Activated CD4-positive, alpha-beta T cell treated with anti-CD3 and anti-CD28 coated beads for 36 hours (primary cell): ENCODE measurements around the gene NAMPT. TPM values are rescaled to one million over a fixed set of nuclear protein-coding genes. Genes with fewer than 3 reads are reported as not detected.

Experiments
- ATAC-seq: fragments of 200-7000 bp; cut with Tn5 transposase; one replicate; pipeline ENCODE4 v1.10.0; 2021; ENCODE audit warnings: mild to moderate bottlenecking, moderate library complexity
- CTCF ChIA-PET: fragments of 350-600 bp; sonication (Branson Sonifier 250); formaldehyde crosslinking; loops from one replicate; lab custom pipeline; 2021; ENCODE audit warnings: antibody characterized with exemption; lab: Charles Lee
- POLR2A ChIA-PET: fragments of 350-600 bp; sonication (Branson Sonifier 250); formaldehyde crosslinking; loops from one replicate; lab custom pipeline; 2021; ENCODE audit warnings: antibody characterized with exemption, inconsistent platforms; lab: Charles Lee
- DNase-seq: peaks from one replicate; pipeline ENCODE4 v3.0.0-alpha.2; 2020
- H3K27ac Mint-ChIP-seq: one replicate; pipeline ENCODE4 v1.8.0; 2021; ENCODE audit warnings: mixed read lengths
- H3K27me3 Mint-ChIP-seq: one replicate; pipeline ENCODE4 v1.8.0; 2021; ENCODE audit warnings: mixed read lengths
- H3K36me3 Mint-ChIP-seq: one replicate; pipeline ENCODE4 v1.8.0; 2021; ENCODE audit warnings: low read depth, mixed read lengths
- H3K4me1 Mint-ChIP-seq: one replicate; pipeline ENCODE4 v1.8.0; 2021; ENCODE audit warnings: mixed read lengths
- H3K4me3 Mint-ChIP-seq: one replicate; pipeline ENCODE4 v1.8.0; 2021; ENCODE audit warnings: mild to moderate bottlenecking, moderate library complexity, mixed read lengths
- H3K9me3 Mint-ChIP-seq: one replicate; pipeline ENCODE4 v1.8.0; 2021; ENCODE audit warnings: low read depth, mixed read lengths
- intact Hi-C, 2 experiments: fragments of 100-400 bp; cut with DNase I in 1 of 2; cut with micrococcal nuclease in 1 of 2; formaldehyde crosslinking; loops; one replicate each; pipeline versions ENCODE4 v1.14.2 to v1.15.1; 2022 to 2024; cut with DNase I, micrococcal nuclease
- total RNA-seq, 2 experiments: library from RNA; stranded (reverse); gene quantifications; one replicate each; pipeline ENCODE4 v1.2.3, GENCODE V29; 2021

NAMPT gene
- total RNA-seq, 2 experiments from 2014 or later: 825 to 1,205 TPM

GRCh38 chr7:106285051-106285854, 470 bp upstream of the NAMPT start:
- ChIA-PET CTCF (interaction anchor here (1.0 to 2.0 kb wide), 8 partner anchors 59 to 451 kb away, joined by 3 to 12 read pairs (median 4); no protein-coding TSS in a partner anchor), POLR2A (interaction anchor here (0.6 to 3.5 kb wide), 24 partner anchors 15 to 1342 kb away, joined by 3 to 69 read pairs (median 4); partner anchors contain the start of genes CCDC71L, HBP1 and SYPL1)
- H3K4me1 Mint-ChIP-seq: peaks cover 45% of the 10 kb centered on the region
- H3K9me3 Mint-ChIP-seq: peaks cover 2% of the 10 kb centered on the region
- H3K4me3 Mint-ChIP-seq: peak overlapping the region; percentile 94
- H3K27ac Mint-ChIP-seq: peak overlapping the region; percentile 99
- ATAC-seq (peak; percentile 80), DNase-seq (peak; percentile 100)
- intact Hi-C loops: loop anchor here (1.0 to 10.0 kb wide), 17 partner anchors 61 to 1460 kb away; partner anchors contain the start of genes CCDC71L (in 2 of the 2), SYPL1 (in 2 of the 2), CBLL1 (in 1 of the 2) and COG5 (in 1 of the 2)
- no peaks in the 10 kb centered on the region for H3K27me3 Mint-ChIP-seq
- peaks cover 46% of the 10 kb centered on the region for H3K36me3 Mint-ChIP-seq

GRCh38 chr7:106283831-106284713, 711 bp downstream of the NAMPT start:
- Mint-ChIP-seq H3K27me3 (no peaks in the 10 kb centered on the region), H3K36me3 (peaks cover 57% of the 10 kb centered on the region)
- intact Hi-C loops: loop anchor here (2.0 to 10.0 kb wide), 6 partner anchors 169 to 1461 kb away; partner anchors contain the start of genes CCDC71L (in 2 of the 2), CBLL1 (in 1 of the 2), PIK3CG (in 1 of the 2) and SYPL1 (in 1 of the 2)

DNA sequence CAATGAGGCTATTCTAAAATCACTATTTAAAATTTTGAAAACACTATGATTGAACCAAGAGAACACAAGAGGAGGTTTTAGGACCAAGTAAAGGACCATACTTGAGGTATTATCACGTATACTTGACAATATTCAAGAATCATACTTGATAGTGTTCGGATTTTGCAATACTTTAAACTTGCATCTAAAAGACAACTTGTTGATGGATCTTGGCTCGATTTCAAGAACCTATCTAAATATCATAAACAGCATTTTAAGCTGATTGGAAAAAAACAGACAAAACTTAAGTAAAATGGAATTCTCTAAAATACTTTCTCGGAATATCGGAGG, 1.3 kb downstream of the NAMPT start:
- H3K9me3 Mint-ChIP-seq: peaks cover 2% of the 10 kb centered on the region
- peak overlapping the region; percentile 99 for H3K27ac Mint-ChIP-seq
- no peak for ATAC-seq
- H3K4me3 Mint-ChIP-seq: peak overlapping the region; percentile 94
- H3K4me1 Mint-ChIP-seq: peaks cover 54% of the 10 kb centered on the region
- no peaks in the 10 kb centered on the region for H3K27me3 Mint-ChIP-seq
- no peak for DNase-seq
- ChIA-PET CTCF (interaction anchor here (1.9 kb wide), 1 partner anchor 179 kb away, joined by 5 read pairs; no protein-coding TSS in a partner anchor), POLR2A (interaction anchor here (2.3 to 3.5 kb wide), 4 partner anchors 63 to 179 kb away, joined by 15 to 69 read pairs (median 29); no protein-coding TSS in a partner anchor)
- peaks cover 62% of the 10 kb centered on the region for H3K36me3 Mint-ChIP-seq
- intact Hi-C loops: loop anchor here (2.0 to 10.0 kb wide), 3 partner anchors 169 to 581 kb away; partner anchors contain the start of genes PIK3CG (in 1 of the 2) and SYPL1 (in 1 of the 2)

More at GRCh38 chr7:106283831-106284713, 711 bp downstream of the NAMPT start:
- peak overlapping the region; percentile 94 for H3K4me3 Mint-ChIP-seq
- ChIA-PET POLR2A (interaction anchor here (0.7 to 3.5 kb wide), 13 partner anchors 14 to 1341 kb away, joined by 3 to 69 read pairs (median 15); partner anchors contain the start of genes HBP1 and SYPL1), CTCF (interaction anchor here (1.0 to 2.0 kb wide), 5 partner anchors 60 to 179 kb away, joined by 3 to 12 read pairs (median 4); no protein-coding TSS in a partner anchor)
- H3K27ac Mint-ChIP-seq: peak overlapping the region; percentile 99
- DNase-seq (peak; percentile 67), ATAC-seq (peak; percentile 5)
- peaks cover 2% of the 10 kb centered on the region for H3K9me3 Mint-ChIP-seq
- H3K4me1 Mint-ChIP-seq: peaks cover 52% of the 10 kb centered on the region

- Mint-ChIP-seq H3K4me3 (peak overlapping the region; percentile 94), H3K36me3 (peaks cover 68% of the 10 kb centered on the region), H3K27me3 (no peaks in the 10 kb centered on the region), H3K27ac (peak overlapping the region; percentile 99), H3K9me3 (peaks cover 2% of the 10 kb centered on the region), H3K4me1 (peaks cover 54% of the 10 kb centered on the region)
- intact Hi-C loops: loop anchor here (2.0 to 10.0 kb wide), 3 partner anchors 168 to 582 kb away; partner anchors contain the start of genes PIK3CG (in 1 of the 2) and SYPL1 (in 1 of the 2)
- ATAC-seq (no peak), DNase-seq (no peak)
- ChIA-PET POLR2A (no interaction called here), CTCF (no interaction called here)
Measured at GRCh38 chr7:106282852-106283251, 1.9 kb downstream of the NAMPT start.

DNA sequence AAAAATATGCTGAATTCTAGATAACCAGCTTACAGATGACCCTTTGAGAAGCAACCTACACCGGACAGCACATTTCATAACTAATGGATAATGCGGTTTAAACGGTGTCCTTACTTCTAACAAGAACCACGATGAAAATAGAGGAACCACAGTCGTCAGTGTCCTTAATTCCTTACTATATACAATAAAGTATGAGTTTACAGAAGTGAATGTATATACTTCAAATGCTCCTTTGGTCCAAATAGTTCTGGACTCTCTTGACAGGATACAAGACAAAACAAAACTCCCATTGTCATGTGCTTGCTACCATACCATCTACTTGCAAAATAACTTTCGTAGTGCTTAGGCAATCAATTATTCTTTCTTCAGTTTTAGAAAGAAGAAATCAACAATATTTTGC, 2.4 kb downstream of the NAMPT start:
- H3K27me3 Mint-ChIP-seq: no peaks in the 10 kb centered on the region
- H3K4me1 Mint-ChIP-seq: peaks cover 54% of the 10 kb centered on the region
- POLR2A ChIA-PET: interaction anchor here (0.6 to 0.7 kb wide), 2 partner anchors 316 to 887 kb away, joined by 3 read pairs; partner anchors contain the start of gene HBP1
- H3K9me3 Mint-ChIP-seq: peaks cover 2% of the 10 kb centered on the region
- DNase-seq (no peak), ATAC-seq (no peak)
- intact Hi-C loops: loop anchor here (2.0 to 10.0 kb wide), 3 partner anchors 168 to 582 kb away; partner anchors contain the start of genes PIK3CG (in 1 of the 2) and SYPL1 (in 1 of the 2)
- CTCF ChIA-PET: interaction anchor here (1.3 kb wide), 1 partner anchor 12 kb away, joined by 4 read pairs; no protein-coding TSS in a partner anchor
- peak overlapping the region; percentile 99 for H3K27ac Mint-ChIP-seq
- H3K4me3 Mint-ChIP-seq: peak overlapping the region; percentile 94
- H3K36me3 Mint-ChIP-seq: peaks cover 70% of the 10 kb centered on the region

DNA sequence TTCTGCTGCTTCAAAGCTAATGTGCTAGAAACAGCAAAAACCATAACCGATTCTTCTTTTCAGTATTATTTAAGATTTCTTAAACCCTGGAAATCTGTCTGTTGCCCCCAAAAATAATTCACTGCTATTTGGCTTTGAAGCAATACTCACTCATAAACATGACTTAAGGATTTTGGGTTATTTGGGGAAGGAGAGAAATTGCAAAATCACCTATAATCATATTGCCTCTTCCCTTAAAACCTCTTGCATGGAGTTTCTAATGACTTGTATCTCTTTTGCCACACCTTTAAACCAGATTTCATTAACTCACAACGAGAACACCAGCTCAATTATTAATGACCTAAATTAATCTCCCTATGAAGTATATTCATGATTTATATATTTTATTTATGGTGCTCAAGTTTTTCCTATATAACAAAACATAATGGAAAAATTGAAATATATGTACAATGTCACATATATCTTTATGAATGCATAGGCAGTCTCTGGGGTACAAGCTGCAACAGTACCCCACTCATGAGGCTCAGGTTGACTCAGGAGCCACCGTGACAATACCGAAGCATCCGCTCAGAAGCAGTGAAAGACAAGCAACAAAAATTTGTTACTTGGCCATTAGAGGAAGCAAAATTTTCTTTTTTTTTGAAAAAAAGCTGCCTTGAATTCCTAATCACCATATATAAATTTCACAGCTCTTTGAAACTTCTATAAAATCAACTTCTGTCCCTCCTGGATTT, 3.0 kb downstream of the NAMPT start:
- peaks cover 75% of the 10 kb centered on the region for H3K36me3 Mint-ChIP-seq
- H3K4me1 Mint-ChIP-seq: peaks cover 53% of the 10 kb centered on the region
- peak overlapping the region; percentile 94 for H3K4me3 Mint-ChIP-seq
- H3K27me3 Mint-ChIP-seq: no peaks in the 10 kb centered on the region
- CTCF ChIA-PET: interaction anchor here (0.6 to 1.3 kb wide), 5 partner anchors 12 to 186 kb away, joined by 3 to 5 read pairs (median 3); no protein-coding TSS in a partner anchor
- intact Hi-C loops: loop anchor here (2.0 to 10.0 kb wide), 3 partner anchors 167 to 583 kb away; partner anchors contain the start of genes PIK3CG (in 1 of the 2) and SYPL1 (in 1 of the 2)
- peak overlapping the region; percentile 99 for H3K27ac Mint-ChIP-seq
- DNase-seq (peak; percentile 46), ATAC-seq (no peak)
- peaks cover 2% of the 10 kb centered on the region for H3K9me3 Mint-ChIP-seq
- POLR2A ChIA-PET: interaction anchor here (0.6 to 0.7 kb wide), 3 partner anchors 58 to 887 kb away, joined by 3 to 5 read pairs (median 3); partner anchors contain the start of gene HBP1

GRCh38 chr7:106281127-106281526, 3.7 kb downstream of the NAMPT start:
- ChIA-PET POLR2A (interaction anchor here (0.6 kb wide), 1 partner anchor 983 kb away, joined by 5 read pairs; no protein-coding TSS in a partner anchor), CTCF (interaction anchor here (0.6 to 1.3 kb wide), 5 partner anchors 11 to 186 kb away, joined by 3 to 5 read pairs (median 3); no protein-coding TSS in a partner anchor)
- H3K4me1 Mint-ChIP-seq: peaks cover 54% of the 10 kb centered on the region
- DNase-seq (no peak), ATAC-seq (no peak)
- H3K4me3 Mint-ChIP-seq: peak overlapping the region; percentile 94
- peak overlapping the region; percentile 88 for H3K27ac Mint-ChIP-seq
- peaks cover 78% of the 10 kb centered on the region for H3K36me3 Mint-ChIP-seq
- H3K27me3 Mint-ChIP-seq: no peaks in the 10 kb centered on the region
- intact Hi-C loops: loop anchor here (10.0 kb wide), 2 partner anchors 166 to 584 kb away; partner anchors contain the start of genes PIK3CG (in 1 of the 2) and SYPL1 (in 1 of the 2)
- H3K9me3 Mint-ChIP-seq: peaks cover under 1% of the 10 kb centered on the region

- ChIA-PET POLR2A (interaction anchor here (0.6 to 1.4 kb wide), 7 partner anchors 10 to 183 kb away, joined by 3 to 7 read pairs (median 4); no protein-coding TSS in a partner anchor), CTCF (interaction anchor here (0.9 to 2.9 kb wide), 5 partner anchors 10 to 183 kb away, joined by 3 to 11 read pairs (median 5); no protein-coding TSS in a partner anchor)
- H3K4me1 Mint-ChIP-seq: peaks cover 52% of the 10 kb centered on the region
- ATAC-seq (peak; percentile 75), DNase-seq (peak; percentile 69)
- no peaks in the 10 kb centered on the region for H3K9me3 Mint-ChIP-seq
- H3K27ac Mint-ChIP-seq: peak overlapping the region; percentile 96
- intact Hi-C loops: loop anchor here (2.0 to 10.0 kb wide), 3 partner anchors 19 to 585 kb away; partner anchors contain the start of genes PIK3CG (in 1 of the 2) and SYPL1 (in 1 of the 2)
- H3K27me3 Mint-ChIP-seq: no peaks in the 10 kb centered on the region
- peak overlapping the region; percentile 94 for H3K4me3 Mint-ChIP-seq
- peaks cover 86% of the 10 kb centered on the region for H3K36me3 Mint-ChIP-seq
Measured at GRCh38 chr7:106279425-106280197, 5.2 kb downstream of the NAMPT start.
